GM18873 (cell line): ENCODE data around the gene TANC2.

Experiments
- ATAC-seq: cut with Tn5 transposase; IDR thresholded peaks from one replicate; pipeline ENCODE4 v1.9.1; 2021; ENCODE audit warnings: mild to moderate bottlenecking, moderate library complexity, moderate number of reproducible peaks; ENCODE audit not compliant: unreplicated experiment, low FRiP score

The TANC2 gene

DNA sequence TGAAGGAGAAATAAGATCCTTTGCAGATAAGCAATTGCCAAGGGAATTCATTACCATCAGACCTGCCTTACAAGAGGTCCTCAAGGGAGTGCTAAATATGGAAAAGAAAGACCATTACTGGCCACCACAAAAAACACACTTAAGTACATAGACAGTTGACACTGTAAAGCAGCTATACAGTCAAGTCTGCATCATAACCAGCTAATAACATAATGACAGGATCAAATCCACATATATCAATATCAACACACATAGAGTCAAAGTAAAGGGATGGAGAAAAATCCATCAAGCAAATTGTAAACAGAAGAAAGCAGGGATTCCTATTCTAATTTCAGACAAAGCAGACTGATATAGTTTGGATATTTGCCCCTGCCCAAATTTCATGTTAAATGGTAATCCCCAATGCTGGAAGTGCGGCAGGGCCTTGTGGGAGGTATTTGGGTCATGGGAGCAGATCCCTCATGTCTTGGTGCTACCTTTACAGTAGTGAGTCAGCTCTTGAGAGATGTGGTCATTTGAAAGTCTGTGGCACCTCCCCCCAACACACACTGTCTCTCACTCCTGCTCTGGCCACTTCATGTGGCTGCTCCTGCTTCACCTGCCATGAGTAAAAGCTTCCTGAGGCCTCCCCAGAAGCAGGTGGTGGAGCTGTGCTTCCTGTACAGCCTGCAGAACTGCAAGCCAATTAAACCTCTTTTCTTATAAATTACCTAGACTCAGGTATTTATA lies 32.8 kb downstream of the TANC2 start:
- no peak for ATAC-seq

DNA sequence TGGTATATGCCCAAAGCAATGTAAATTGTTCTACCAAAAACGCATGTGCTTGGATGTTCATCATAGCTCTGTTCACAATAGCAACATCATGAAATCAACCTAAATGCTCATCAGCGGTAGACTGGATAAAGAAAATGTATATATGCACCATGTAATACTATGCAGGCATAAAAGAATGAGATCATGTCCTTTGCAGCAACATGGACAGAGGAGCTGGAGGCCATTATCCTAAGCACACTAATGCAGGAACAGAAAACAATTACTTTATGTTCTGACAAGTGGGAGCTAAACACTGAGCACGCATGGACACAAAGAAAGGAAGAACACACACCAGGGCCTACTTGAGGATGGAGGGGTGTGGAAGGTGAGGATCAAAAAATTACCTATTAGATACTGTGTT lies 33.7 kb downstream of the TANC2 start:
- ATAC-seq, result no peak

DNA sequence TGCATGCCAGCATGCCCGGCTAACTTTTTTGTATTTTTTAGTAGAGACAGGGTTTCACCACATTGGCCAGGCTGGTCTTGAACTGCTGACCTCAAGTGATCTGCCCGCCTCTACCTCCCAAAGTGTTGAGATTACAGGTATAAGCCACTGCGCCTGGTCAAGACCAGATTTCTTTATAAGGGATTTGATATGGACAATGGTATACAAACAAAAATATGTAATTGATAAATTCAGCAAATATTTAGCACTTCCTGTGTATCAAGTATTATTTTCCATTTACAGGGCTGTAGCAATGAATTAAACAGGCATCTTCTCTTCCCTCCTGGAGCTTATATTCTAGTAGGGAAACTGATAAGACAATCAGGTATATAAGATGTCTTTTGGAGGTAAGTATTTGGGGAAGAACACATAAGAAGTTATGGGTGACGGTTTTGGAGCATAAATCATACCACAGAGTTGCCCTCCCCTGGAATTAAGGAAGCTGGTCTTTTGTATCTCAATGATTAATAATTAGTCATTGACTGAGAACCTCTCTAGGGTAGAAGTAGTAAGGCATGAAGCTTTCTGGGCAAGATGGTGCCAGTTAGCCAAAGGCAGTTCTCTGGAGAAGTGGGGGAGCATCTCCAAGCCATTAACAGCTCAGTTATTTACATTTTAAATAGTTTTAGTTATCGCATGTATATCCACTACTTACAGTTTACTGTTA lies 35.8 kb downstream of the TANC2 start:
- no peak for ATAC-seq

- no peak for ATAC-seq
These were observed 36.6 kb downstream of the TANC2 start for GRCh38 chr17:63002625-63003024.

DNA sequence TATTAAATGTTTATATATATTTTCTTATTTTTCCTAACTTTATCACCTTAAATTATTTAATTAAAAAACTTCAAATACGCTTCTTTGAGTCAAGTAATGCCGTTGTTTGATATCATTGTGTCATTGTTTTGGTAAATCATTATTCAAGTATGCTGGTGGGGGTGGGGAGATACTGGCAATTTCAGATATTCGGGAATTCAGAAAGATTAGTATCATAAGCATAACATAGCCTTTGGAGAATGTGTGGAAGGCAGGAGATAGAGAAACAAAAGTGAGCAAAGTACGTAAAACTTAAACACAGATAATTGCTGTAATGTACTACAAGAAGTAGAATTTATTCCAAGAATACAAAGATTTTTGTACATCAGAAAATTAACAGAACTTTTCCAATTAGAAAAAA lies 49.8 kb downstream of the TANC2 start:
- no peak for ATAC-seq
